Measurements from ENCODE around the gene UGCG.
"Not testable (repeated sequence)": the region's sequence is repeated elsewhere in the genome, so short reads cannot be mapped to it uniquely, and the experiment has no call there.

The UGCG gene

DNA sequence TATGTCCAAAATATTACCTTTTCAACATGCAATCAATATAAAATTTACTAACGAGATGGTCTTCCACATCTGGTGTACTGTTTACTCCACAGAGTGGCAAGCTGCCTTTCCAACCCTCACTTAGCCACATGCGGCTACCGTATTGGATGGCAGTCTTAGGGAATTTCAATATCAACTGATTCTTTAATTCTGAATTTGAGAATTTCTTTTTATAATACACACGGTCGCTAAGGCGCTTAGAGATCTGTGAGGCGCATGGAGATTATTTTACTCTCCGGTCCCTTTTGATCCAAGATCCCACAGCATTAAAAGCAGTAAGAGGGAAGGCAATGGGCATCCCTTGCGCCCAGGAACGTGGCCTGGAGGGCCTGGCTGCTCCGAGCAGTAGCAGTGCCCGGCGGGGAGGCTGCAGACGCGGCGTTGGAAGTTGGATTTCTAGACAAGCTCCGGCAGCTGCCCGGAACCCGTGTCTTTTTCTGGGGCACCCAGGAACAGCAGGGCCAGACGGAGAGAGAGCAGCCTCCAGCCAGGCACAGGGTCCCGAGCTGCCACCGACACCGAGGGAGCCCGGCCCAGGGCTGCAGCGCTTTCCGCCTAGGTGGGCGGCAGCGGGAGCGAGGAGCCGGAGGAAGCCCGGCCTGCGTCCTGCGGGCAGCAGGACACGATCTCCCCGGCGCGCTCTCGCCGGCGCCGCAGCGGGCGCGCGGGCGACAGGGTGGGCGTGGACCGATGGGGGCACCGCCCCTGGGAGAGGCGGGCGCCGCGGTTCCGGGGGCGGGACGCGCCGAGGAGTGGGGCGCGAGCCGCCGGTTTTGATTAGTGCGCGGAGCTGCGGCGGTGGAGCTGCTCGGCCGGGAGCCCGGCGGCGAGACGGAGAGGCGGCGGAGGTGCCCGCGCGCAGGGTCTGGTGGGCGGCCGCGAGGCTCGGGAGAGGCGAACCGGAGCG is at the start of gene UGCG:
Gene UGCG (plus strand): TSS at position 819 of the 946 bp plus-strand sequence. CDS start 402 bp downstream, outside the sequence.
- peak; percentile 92 for DNase-seq

DNA sequence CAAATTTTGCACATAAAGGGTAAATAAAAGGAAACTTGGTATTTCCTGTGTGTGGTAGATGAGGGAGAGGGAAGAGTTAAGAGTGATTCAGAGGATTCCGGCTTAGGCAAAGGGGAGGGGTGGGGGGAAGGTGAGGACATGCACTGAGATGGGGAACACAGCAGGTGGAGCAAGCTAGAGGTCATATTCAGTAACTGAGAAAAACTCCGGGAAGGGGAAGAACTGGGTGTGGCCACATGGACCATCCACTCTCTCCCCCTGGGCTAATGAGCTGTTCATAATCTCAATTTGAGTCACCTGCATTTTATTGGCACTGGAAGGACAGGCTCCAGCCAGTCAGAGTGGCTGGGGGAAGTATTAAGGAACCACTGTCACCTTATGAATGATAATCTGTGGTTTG is 45.1 kb upstream of the UGCG start:
- DNase-seq: no peak

DNA sequence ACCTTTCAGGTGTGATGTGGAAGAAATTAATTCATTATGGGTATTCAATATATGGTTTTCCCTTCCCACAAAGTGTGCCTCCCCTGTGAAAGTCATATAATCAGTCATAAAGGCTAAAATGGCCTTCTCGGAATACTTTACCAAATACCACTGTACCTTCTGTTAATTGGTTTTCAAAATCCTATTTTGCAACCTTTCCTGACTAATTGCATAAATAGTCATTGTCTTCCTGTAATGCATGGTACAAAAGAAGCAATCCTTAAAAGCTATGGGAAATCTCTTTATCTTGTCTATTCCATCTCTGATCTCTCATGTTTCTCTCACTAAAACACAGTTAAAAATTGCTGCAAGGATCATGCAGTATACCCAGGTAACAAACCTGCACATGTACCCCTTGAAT is 44.3 kb upstream of the UGCG start:
- no peak for DNase-seq

DNA sequence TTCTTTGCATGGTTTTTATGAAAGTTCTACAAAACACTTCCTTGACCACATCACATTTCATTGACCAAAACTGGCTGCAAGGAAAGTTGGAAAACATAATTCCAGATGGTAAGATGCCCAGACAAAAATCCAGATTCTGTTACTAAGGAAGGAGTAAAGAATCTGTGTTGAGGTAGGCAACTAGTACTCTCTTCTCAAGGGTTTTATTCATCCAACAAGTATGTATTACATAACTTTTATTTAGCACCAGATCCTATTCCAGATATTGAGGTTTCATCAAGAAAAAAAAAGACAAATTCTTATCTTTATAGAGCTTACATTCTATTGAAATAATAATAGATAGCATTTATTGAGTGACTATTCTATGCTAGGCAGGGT is 43.2 kb upstream of the UGCG start:
- DNase-seq: no peak

DNA sequence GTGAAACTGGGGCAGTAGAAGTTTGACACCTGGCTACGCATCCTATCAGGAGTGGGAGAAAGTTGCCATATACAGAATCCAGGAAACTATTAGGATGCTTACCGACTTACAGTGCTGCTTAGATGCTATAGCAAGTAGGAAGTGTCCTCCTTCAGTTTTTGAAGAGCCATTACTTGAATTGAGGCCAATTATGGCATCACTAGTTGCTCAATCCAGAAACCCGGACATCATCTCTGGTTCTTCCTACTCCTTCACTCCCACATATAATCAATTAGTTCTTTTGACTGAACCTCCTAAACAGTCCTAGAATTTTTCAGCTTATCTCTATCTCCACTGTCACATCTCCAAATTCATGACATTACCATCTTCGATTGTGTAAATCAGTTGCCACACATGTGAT is 41.8 kb upstream of the UGCG start:
- no peak for DNase-seq

DNA sequence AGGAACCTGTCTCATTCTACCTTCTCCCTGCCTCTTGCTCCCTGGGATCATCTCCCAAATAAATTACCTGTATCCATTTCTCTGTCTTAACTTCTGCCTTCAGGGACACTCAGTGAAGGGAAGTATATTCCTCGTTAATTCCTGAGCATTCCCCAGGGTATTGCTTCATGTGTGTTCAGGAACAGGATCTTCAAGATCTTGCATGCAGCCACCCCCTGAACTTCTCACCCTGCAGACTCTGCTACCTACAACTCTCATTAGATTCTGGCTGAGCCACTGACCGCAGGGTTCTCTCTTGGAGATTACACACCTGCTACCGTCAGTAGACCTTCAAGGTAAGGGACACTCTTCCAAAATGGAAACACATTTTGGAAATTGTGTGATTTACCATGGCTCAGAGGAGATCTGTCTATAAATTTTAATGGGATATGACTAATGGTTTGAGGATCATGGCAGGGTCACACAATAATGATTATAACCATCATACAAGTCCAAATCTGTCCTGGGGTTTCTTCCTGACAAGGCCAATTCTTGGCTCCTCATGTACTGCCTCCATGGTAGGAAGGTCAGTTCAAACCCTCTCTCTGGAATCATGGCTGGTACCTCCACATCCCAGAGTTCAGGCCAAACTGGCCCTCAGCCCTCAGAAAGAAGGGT is 38.9 kb upstream of the UGCG start:
- DNase-seq: no peak

DNA sequence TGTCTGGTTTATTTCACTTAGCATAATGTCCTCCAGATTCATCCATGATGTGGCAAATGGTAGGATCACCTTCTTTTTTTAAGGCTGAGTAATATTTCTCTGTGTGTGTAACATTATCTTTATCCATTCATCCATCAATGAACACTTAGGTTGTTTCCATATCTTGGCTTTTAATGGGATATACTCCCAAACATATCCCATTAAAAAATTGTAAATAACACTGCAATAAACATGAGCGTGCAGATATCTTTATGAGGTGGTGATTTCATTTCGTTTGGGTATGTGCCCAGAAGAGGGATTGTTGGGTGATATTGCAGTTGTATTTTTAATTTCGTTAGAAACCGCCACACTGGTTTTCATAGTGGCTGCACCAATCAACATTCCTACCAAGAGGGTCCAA is 36.2 kb upstream of the UGCG start:
- DNase-seq: no peak

DNA sequence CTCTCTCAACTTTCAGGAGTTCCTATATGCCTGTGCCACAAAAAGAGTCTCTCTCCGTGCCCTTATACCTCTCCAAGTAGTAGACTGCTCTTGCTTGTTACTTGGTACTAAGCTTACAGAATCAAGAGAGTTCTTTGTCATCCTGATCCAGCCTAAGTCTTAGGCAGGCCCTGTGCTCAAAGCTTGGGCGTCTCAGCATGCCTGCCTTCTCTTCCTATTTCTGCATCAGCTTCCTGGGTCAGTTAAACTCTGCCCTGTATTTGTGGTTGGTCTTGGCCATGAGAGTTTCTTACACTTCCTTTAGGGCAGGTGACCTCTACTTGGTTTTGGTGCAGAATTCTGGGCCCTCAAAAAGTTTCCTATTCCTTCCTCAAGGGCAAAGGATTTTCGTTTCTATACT is 33.0 kb upstream of the UGCG start:
- DNase-seq: no peak

DNA sequence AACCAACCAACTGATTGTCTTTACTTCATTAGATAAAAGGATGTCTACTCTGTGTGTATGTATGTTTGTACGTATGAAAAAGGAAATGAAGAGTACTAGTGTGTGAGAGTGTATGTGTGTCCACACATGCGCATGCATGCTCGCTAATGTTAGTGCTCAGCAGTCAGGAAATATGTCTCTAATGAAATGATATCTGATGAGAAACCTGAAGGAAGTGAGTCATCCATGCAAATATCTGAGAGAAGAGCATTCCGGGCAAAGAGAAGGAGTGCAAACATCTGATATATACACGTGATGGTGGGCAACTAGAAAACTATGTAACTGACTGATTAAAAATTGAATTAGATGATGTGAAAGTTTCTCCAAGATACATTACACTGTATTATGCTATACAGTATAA is 29.6 kb upstream of the UGCG start:
- peak; percentile 6 for DNase-seq

DNA sequence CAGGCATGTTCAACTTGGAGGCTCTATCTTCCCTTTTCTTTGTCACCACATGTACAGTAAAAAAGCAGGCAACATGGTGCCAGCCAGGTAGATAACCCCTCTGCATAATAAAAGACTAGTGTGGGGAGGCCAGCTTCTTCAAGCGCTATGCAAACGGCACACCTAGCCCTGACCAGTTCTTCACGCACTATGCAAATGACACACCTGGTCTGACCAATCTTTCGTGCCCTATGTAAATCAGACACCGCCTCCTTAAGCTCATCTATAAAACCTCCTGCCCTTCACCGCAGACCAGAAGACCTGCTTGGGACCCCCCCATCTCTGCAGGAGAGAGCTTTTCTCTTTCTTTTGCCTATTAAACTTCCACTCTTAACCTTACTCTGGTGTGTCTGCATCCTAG is 28.1 kb upstream of the UGCG start:
- no peak for DNase-seq

DNA sequence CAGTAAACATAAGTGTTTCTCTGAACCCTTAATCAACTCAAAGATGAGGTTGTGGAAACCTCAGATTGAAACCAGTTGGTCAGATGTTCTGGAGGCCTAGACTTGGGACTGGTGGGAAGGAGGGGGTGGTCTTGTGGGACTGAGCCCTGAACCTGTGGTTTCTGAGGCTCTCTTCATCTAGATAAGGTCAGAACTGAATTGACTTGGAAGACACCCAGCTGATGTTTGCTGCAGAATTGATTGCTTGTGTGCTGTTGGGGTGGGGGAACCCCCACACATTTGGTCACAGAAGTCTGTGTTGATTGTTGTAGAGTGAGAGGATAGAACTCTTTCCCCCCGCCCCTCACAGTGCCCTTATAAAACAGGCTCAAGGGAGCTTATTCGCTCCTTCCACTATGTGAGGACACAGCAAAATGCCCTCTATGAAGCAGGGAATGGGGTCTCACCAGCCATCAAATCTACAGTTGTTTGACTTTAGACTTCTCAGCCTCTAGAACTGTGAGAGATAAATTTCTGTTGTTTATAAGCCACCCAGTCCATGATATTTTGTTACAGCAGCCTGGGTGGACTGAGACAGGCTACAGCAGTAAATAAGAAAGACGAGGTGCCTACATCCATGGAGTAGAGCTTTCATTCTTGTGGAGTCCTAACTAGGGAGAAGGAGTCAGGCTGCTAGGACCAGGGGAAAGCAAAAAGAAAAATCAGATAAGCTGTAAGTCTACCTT is 25.7 kb upstream of the UGCG start:
- DNase-seq: peak; percentile 58

DNA sequence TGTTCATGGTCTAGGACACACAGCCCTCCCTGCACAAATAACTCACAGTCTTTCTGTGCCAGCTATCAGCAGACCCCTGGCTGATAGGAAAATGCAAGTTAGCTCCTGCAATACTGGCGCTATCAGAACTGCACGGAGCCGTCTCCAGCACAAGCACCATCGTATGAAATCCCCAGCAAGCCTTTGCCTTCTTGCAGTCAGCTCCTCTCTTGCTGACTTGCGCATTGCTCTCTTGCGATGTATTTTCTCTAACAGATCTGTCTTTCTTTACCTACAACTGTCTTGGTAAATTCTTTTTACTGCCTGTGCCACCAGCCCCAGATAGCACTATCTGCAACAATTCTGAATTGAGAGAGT is 25.1 kb upstream of the UGCG start:
- no peak for DNase-seq

DNA sequence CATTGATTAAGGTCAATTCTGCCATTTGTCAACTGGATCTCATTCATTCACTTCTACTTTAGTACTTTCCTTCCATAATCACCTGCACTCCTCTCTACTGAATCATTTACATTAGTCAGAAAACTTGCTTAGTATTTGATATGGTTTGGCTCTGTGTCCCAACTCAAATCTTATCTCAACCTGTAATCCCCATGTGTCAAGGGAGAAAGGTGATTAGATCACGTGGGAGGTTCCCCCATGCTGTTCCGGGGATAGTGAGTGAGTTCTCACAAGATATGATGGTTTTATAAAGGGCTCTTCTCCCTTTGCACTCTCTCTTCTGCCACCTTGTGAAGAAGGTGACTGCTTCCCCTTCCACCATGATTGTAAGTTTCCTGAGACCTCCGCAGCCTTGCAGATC is 23.7 kb upstream of the UGCG start:
- DNase-seq: no peak

DNA sequence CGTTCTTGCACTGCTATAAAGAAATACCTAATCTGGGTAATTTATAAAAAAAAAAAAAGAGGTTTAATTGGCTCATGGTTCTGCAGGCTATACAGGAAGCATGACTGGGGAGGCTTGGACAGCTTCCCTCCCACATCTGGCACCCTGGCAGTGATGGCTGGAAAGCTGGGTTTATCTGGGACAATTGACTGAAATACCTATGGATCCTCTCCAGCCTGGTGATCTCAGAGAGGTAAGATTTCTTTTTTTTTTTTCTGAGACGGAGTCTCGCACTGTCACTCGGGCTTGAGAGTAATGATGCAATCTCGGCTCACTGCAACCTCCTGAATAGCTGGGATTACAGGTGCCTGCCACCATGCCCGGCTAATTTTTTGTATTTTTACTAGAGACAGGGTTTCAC is 22.7 kb upstream of the UGCG start:
- no peak for DNase-seq

DNA sequence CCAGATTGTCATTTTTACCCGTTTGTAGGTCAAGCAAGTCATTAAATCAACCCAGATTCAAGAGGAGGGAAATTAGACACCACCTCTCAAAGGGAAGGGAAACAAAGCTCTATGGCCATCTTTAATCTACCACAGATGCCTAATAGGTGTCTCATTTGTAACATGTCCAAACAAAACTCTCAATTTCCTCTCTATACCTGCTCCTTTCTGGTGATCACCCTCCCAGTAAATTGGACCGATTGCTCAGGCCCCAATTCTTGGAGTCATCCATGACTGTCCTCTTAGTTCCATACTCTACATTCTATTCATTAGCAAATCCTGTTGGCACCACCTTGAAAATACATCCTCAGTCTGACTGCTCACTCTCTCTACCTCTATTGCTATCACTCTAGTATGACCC is 22.1 kb upstream of the UGCG start:
- no peak for DNase-seq

DNA sequence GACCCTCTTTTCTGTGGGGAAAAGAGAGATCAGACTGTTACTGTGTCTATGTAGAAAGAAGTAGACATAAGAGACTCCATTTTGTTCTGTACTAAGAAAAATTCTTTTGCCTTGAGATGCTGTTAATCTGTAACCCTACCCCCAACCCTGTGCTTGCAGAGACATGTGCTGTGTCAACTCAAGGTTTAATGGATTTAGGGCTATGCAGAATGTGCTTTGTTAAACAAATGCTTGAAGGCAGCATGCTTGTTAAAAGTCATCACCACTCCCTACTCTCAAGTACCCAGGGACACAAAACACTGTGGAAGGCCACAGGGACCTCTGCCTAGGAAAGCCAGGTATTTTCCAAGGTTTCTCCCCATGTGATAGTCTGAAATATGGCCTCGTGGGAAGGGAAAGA is 21.3 kb upstream of the UGCG start:
- not testable (repeated sequence) for DNase-seq

DNA sequence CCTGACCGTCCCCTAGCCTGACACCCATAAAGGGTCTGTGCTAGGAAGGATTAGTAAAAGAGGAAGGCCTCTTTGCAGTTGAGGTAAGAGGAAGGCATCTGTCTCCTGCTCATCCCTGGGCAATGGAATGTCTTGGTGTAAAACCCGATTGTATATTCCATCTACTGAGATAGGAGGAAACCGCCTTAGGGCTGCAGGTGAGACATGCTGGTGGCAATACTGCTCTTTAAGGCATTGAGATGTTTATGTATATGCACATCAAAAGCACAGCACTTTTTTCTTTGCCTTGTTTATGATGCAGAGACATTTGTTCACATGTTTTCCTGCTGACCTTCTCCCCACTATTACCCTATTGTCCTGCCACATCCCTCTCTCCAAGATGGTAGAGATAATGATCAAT is 20.9 kb upstream of the UGCG start:
- DNase-seq: not testable (repeated sequence)

DNA sequence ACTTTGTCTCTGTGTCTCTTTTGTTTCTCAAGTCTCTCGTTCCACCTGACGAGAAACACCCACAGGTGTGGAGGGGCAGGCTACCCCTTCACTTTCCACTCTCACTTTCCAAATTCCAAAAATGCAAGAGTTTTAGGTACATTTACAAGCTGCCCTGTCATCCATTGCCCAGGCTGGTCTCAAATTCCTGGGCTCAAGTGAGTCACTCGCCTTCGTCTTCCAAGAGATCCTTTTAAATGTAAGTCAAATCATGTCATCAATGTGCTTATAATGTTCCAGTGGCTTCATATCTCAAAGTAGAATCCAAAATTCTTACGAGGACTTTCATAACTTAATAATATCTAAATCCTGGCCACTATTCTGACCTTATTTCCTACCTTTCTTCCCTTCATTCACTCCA is 20.4 kb upstream of the UGCG start:
- DNase-seq: no peak

DNA sequence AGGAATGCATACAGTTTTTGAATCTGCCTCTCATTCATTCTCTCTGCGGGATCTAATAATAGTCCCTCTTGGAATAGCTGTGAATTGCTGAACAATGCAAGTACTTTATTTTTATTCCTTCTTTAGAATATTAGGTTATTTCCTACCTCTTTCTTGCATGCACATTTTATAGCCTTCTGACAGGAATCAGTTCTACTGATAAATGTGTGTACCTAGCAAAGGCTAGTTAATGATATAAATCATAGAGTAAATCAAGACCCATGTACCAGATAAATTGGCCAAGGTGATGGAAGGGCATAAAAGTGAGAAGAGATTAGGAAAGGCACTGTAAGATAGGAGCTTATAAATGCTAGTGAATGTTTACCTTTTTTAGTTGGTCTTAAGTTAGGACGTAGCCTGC is 19.2 kb upstream of the UGCG start:
- DNase-seq: no peak

DNA sequence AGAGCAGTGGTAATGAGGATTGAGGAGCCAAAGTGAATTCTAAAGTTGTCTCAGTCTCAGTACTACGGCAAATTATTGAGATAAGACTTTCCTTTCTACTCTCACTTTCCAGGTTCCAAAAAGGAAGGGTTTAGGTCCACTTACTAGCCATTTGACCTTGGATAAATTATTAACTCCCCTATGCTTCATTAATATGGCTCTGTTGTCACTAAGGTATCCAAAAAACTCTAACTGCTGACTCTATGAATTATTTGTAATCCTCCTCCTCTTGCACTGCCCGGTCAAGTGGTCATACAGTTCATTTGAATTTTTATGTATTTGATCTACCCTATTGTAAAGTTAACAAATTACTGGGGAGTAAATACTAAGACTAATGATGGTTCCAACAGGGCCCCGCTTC is 17.7 kb upstream of the UGCG start:
- DNase-seq: no peak

DNA sequence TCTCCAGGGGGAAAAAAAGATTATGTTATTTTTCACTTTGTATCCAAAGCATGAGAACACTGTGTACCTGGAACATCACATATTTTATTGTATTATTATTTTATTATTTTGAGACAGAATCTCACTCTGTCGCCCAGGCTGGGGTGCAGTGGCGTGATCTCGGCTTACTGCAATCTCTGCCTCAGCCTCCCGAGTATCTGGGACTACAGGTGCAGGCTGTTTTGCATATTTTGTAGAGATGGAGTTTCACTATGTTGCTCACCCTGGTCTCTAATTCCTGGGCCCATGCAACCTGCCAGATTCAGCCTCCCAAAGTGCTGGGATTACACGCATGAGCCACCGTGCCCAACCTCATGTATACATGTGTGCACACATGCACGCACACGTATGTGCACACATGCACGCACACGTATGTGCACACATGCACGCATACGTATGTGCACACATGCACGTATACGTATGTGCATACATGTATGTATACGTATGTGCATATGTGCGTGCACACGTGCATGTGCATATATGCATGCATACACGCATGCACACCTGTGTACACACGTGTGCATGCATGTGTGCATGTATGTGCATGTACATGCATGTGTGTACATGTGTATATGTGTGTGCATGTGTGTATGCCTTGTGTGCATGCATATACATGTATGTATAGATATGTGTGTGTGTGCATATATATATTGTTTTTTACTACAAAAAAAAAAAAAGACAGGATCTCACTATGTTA is 9.5 kb upstream of the UGCG start:
- DNase-seq: no peak

DNA sequence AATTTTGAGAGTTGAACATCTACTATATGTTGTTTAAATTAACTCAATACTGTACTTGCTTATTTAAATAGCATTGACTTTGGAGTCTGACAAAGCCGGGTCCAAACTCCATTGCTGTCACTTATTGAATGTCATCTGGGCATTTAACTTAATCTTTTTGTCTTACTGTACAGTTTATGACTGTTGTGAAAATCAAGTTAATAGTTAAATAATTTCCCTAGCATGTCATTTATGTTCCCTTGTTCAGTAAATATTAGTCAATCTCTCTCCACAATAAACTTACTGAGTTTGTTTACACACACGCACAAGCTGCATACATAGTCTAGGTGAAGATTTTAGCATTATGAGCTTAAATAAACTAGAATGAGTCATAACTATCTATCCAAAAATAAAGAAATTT is 6.3 kb upstream of the UGCG start:
- no peak for DNase-seq

DNA sequence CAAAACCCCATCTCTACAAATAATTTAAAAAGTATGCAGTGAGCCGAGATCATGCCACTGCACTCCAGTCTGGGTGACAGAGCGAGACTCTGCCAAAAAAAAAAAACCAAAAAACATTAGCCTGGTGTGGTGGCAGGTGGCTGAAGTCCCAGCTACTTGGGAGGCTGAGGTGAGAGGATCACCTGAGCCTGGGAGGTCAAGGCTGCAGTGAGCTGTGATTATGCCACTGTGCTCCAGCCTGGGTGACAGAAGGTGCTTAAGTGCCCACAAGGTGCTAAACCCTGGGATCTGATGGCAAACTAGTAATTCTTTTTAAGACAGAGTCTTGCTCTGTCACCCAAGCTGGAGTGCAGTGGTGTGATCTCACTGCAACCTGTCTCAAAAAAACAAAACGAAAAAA is 5.7 kb upstream of the UGCG start:
- DNase-seq: not testable (repeated sequence)
